SU-DHL-6 (cell line): ENCODE measurements around the gene PSMF1.

Experiments used
- EZH2phosphoT487 ChIP-seq: fragments of 200-600 bp; sonication (generic), shearing (Covaris generic); conservative IDR thresholded peaks from 2 replicates; pipeline ENCODE4 v1.6.1; 2018; ENCODE audit warnings: mild to moderate bottlenecking, antibody characterized with exemption, low read length, moderate library complexity, mixed read lengths
- TF ChIP-seq, protein P1 (sequence below): fragments of 200-600 bp; sonication (generic); IDR thresholded peaks from one replicate; pipeline ENCODE4 v1.5.1; 2017; ENCODE audit warnings: antibody characterized with exemption, mild to moderate bottlenecking, low read length, moderate library complexity; ENCODE audit not compliant: insufficient read depth, poor library complexity, severe bottlenecking

DNA sequence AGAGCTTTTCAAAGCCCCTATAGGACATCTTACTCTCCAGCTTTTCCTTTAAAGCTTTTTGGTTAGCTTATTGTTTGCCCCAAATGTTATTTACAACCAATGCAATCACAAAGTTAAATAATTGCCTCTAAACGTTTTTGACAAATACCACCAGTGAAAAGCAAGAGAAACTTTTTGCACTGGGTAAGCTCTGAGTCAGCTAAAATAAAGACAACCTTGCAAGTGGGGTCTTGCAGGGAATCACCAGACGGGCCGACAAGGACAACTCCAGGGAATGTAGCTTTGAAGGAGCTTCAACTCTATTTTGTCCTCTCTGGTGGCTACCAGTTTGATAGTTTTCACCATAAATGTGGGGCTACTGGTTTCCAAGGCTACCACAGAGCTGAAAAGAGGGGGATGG is 14.7 kb upstream of the PSMF1 start:
- TF ChIP-seq, protein P1, sequence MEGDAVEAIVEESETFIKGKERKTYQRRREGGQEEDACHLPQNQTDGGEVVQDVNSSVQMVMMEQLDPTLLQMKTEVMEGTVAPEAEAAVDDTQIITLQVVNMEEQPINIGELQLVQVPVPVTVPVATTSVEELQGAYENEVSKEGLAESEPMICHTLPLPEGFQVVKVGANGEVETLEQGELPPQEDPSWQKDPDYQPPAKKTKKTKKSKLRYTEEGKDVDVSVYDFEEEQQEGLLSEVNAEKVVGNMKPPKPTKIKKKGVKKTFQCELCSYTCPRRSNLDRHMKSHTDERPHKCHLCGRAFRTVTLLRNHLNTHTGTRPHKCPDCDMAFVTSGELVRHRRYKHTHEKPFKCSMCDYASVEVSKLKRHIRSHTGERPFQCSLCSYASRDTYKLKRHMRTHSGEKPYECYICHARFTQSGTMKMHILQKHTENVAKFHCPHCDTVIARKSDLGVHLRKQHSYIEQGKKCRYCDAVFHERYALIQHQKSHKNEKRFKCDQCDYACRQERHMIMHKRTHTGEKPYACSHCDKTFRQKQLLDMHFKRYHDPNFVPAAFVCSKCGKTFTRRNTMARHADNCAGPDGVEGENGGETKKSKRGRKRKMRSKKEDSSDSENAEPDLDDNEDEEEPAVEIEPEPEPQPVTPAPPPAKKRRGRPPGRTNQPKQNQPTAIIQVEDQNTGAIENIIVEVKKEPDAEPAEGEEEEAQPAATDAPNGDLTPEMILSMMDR = no peak
- no peak for TF ChIP-seq EZH2phosphoT487
